NCI-H2107 treated with DMSO at 0.1 percent for 48 hours (cell line): ENCODE data around the gene RALBP1.

Experiments
- DNase-seq: peaks from one replicate; lab custom pipeline; 2025; ENCODE audit not compliant: unreplicated experiment; lab: John Stamatoyannopoulos, UW

Gene RALBP1

GRCh38 chr18:9586814-9587213 is 111.5 kb downstream of the RALBP1 start:
- DNase-seq = no peak
